ENCODE measurements around the gene ADARB2.

Gene ADARB2

DNA sequence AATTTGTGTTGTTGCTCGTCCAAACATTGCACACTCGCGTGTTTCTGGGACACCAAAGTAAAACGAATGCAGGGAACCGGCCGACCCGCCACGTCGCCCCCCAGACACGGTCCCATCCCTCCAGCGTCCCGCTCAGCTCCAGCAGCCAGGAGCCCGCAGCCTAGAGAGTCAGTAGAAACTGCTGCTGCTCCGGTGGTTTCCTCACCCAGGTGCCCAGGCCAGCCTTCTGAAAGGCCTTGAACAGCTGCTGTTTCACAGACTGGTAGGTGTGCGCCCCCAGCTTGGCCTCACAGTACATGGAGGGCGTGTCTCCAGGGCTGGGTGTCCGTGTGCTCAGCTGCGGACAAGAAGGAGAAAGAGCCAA, 554.3 kb downstream of the ADARB2 start:
- TF ChIP-seq, protein P1, sequence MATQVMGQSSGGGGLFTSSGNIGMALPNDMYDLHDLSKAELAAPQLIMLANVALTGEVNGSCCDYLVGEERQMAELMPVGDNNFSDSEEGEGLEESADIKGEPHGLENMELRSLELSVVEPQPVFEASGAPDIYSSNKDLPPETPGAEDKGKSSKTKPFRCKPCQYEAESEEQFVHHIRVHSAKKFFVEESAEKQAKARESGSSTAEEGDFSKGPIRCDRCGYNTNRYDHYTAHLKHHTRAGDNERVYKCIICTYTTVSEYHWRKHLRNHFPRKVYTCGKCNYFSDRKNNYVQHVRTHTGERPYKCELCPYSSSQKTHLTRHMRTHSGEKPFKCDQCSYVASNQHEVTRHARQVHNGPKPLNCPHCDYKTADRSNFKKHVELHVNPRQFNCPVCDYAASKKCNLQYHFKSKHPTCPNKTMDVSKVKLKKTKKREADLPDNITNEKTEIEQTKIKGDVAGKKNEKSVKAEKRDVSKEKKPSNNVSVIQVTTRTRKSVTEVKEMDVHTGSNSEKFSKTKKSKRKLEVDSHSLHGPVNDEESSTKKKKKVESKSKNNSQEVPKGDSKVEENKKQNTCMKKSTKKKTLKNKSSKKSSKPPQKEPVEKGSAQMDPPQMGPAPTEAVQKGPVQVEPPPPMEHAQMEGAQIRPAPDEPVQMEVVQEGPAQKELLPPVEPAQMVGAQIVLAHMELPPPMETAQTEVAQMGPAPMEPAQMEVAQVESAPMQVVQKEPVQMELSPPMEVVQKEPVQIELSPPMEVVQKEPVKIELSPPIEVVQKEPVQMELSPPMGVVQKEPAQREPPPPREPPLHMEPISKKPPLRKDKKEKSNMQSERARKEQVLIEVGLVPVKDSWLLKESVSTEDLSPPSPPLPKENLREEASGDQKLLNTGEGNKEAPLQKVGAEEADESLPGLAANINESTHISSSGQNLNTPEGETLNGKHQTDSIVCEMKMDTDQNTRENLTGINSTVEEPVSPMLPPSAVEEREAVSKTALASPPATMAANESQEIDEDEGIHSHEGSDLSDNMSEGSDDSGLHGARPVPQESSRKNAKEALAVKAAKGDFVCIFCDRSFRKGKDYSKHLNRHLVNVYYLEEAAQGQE (IDR thresholded peaks at IDR 0.05; ENCODE audit: insufficient replicate concordance, low read depth): no peak
- TF ChIP-seq GABPA (IDR thresholded peaks at IDR 0.05; ENCODE audit: low read depth) (no peak), POLR2AphosphoS5 (IDR thresholded peaks at IDR 0.05; ENCODE audit: low read depth) (no peak), SPI1 (IDR thresholded peaks at IDR 0.05; ENCODE audit: borderline replicate concordance, low read depth) (no peak)
- TF ChIP-seq, protein P2, sequence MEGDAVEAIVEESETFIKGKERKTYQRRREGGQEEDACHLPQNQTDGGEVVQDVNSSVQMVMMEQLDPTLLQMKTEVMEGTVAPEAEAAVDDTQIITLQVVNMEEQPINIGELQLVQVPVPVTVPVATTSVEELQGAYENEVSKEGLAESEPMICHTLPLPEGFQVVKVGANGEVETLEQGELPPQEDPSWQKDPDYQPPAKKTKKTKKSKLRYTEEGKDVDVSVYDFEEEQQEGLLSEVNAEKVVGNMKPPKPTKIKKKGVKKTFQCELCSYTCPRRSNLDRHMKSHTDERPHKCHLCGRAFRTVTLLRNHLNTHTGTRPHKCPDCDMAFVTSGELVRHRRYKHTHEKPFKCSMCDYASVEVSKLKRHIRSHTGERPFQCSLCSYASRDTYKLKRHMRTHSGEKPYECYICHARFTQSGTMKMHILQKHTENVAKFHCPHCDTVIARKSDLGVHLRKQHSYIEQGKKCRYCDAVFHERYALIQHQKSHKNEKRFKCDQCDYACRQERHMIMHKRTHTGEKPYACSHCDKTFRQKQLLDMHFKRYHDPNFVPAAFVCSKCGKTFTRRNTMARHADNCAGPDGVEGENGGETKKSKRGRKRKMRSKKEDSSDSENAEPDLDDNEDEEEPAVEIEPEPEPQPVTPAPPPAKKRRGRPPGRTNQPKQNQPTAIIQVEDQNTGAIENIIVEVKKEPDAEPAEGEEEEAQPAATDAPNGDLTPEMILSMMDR (IDR thresholded peaks at IDR 0.05; ENCODE audit: insufficient read depth, low read length): no peak
- Histone ChIP-seq H3K27me3 (ENCODE audit: insufficient read depth, poor library complexity, severe bottlenecking) (no peaks in the 10 kb centered on the region), H3K27ac (replicated peaks) (no peak overlapping the region), H3K4me3 (replicated peaks; ENCODE audit: insufficient read depth, low read length) (no peak overlapping the region)
- no peak for DNase-seq (ENCODE audit: low read depth in 1 of 2, low spot score in 1 of 2)

DNA sequence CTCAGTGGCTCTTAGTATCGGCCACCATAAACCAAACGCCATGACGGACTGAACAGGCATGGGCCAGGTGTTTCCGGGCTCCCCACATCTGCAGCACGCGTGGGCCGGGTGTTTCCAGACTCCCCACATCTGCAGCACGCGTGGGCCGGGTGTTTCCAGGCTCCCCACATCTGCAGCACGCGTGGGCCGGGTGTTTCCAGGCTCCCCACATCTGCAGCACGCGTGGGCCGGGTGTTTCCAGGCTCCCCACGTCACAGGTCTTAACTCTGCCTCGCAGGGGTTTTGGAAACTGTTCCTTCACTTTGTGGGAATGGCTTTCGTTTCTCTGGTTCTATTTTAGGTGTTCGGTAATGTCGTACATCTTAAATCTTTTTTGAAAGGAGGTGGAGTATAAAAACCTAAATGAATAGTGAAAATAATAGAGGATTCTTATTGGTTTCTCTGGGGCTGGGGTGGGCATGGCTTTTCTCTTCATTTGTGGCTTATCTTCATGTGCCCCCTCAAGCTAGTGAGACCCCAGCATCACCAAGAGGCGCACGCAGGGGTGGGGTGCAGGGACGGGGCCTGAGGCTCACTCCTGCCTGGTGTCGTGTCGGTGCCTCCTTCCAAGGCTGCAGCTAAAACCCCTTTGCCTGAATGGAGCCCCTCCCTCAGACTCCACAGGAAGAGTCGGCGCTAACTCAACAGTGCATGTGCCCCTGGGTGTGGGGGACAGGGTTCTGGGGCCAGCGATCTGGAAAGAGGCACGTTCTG, 554.9 kb downstream of the ADARB2 start:
- Histone ChIP-seq H3K4me3 (replicated peaks; ENCODE audit: insufficient read depth, low read length) (no peak overlapping the region), H3K27ac (replicated peaks) (no peak overlapping the region), H3K27me3 (ENCODE audit: insufficient read depth, poor library complexity, severe bottlenecking) (no peaks in the 10 kb centered on the region)
- DNase-seq (ENCODE audit: low read depth in 1 of 2, low spot score in 1 of 2): no peak
- TF ChIP-seq SPI1 (IDR thresholded peaks at IDR 0.05; ENCODE audit: borderline replicate concordance, low read depth): no peak
- no peak for TF ChIP-seq POLR2AphosphoS5 (IDR thresholded peaks at IDR 0.05; ENCODE audit: low read depth)
- TF ChIP-seq GABPA (IDR thresholded peaks at IDR 0.05; ENCODE audit: low read depth): no peak
- TF ChIP-seq, protein P1 (IDR thresholded peaks at IDR 0.05; ENCODE audit: insufficient replicate concordance, low read depth): no peak

DNA sequence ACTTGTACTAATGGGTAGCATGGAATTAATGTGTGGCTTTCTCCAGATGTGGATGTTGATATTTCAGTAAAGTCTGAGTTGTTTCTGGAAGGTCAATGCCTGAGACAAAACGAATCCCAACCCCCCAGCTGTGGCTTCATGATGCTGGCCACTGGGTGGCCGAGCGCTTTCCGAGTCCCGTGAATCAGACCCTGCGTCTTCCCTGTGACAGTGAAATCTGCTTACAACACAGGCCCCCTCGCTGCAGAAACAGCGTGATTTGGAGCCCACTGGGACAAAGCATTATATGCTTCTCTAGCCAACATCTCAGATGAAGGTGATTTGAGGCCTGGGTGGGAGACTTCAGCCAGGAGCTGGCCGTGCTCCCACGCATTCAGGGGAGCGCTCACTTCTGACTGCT, 556.5 kb downstream of the ADARB2 start:
- no peak for DNase-seq (ENCODE audit: low read depth in 1 of 2, low spot score in 1 of 2)
- H3K27ac ChIP-seq (replicated peaks): no peak overlapping the region
- H3K4me3 ChIP-seq (replicated peaks; ENCODE audit: insufficient read depth, low read length): no peak overlapping the region
- no peaks in the 10 kb centered on the region for H3K27me3 ChIP-seq (ENCODE audit: insufficient read depth, poor library complexity, severe bottlenecking)
- TF ChIP-seq, protein P1 (IDR thresholded peaks at IDR 0.05; ENCODE audit: insufficient replicate concordance, low read depth): no peak
- TF ChIP-seq, protein P2 (IDR thresholded peaks at IDR 0.05; ENCODE audit: insufficient read depth, low read length): no peak
- no peak for TF ChIP-seq POLR2AphosphoS5 (IDR thresholded peaks at IDR 0.05; ENCODE audit: low read depth)

Data from HL-60 (cell line).